Fibroblast of lung (primary cell): ENCODE measurements around the gene LRFN4. TPM values are rescaled to one million over a fixed set of nuclear protein-coding genes. Genes with fewer than 3 reads are reported as not detected.
A peak's percentile ranks its signal among the peaks of the same experiment; 100 is the strongest.

Experiments used
- DNase-seq, 2 donors: peaks; one replicate each; pipeline versions ENCODE4 v3.0.0 to v3.0.0-alpha.2; 2010; ENCODE audit warnings: low read depth in 2 of 2
- H2AFZ ChIP-seq: 2 replicates; pipeline ENCODE4 v1.5.1; 2012; ENCODE audit warnings: low read length, control low read depth, inconsistent platforms
- H3K27ac ChIP-seq: 2 replicates; pipeline ENCODE4 v1.5.1; 2011; ENCODE audit warnings: low read length, control low read depth; ENCODE audit not compliant: insufficient read depth
- H3K27me3 ChIP-seq: 2 replicates; pipeline ENCODE4 v1.5.1; 2011; ENCODE audit warnings: mild to moderate bottlenecking, low read length; ENCODE audit not compliant: control insufficient read depth, insufficient read depth
- H3K36me3 ChIP-seq: 2 replicates; pipeline ENCODE4 v1.5.1; 2011; ENCODE audit warnings: low read length; ENCODE audit not compliant: control insufficient read depth, insufficient read depth
- H3K4me1 ChIP-seq: 2 replicates; pipeline ENCODE4 v1.5.1; 2011; ENCODE audit warnings: low read length; ENCODE audit not compliant: control insufficient read depth, insufficient read depth; ENCODE audit errors: extremely low read depth
- H3K4me2 ChIP-seq: 2 replicates; pipeline ENCODE4 v1.5.1; 2011; ENCODE audit warnings: low read length, control low read depth; ENCODE audit not compliant: insufficient read depth; ENCODE audit errors: extremely low read depth
- H3K4me3 ChIP-seq, 4 experiments: fragments of 200-600 bp in 1 of 4; sonication (generic) in 1 of 4; replicated peaks in 1 of 4; 2 replicates each; pipeline ENCODE4 v1.5.1; 2011 to 2016; ENCODE audit warnings: low read length in 4 of 4, low read depth in 3 of 4, mild to moderate bottlenecking in 3 of 4, control low read depth in 2 of 4, inconsistent platforms in 1 of 4, mixed read lengths in 1 of 4; ENCODE audit not compliant: insufficient read depth in 1 of 4; ENCODE audit errors: control extremely low read depth in 1 of 4
- H3K79me2 ChIP-seq: 2 replicates; pipeline ENCODE4 v1.5.1; 2012; ENCODE audit warnings: mild to moderate bottlenecking, low read length, inconsistent platforms; ENCODE audit not compliant: control insufficient read depth, insufficient read depth
- H3K9ac ChIP-seq: 2 replicates; pipeline ENCODE4 v1.5.1; 2011; ENCODE audit warnings: mild to moderate bottlenecking, low read length, control low read depth; ENCODE audit not compliant: insufficient read depth
- H3K9me3 ChIP-seq: 2 replicates; pipeline ENCODE4 v1.5.1; 2012; ENCODE audit warnings: low read depth, low read length; ENCODE audit not compliant: control insufficient read depth, insufficient read depth
- H4K20me1 ChIP-seq: 2 replicates; pipeline ENCODE4 v1.5.1; 2011; ENCODE audit warnings: low read length; ENCODE audit not compliant: control insufficient read depth, insufficient read depth; ENCODE audit errors: extremely low read depth
- EZH2 ChIP-seq: IDR thresholded peaks from 2 replicates; pipeline ENCODE4 v1.5.1; 2012; ENCODE audit warnings: low read length, control low read depth, mild to moderate bottlenecking; ENCODE audit errors: missing control alignments
- polyA plus RNA-seq, 2 donors: library from polyadenylated mRNA; depleted of rRNA in 1 of 2; stranded (reverse) in 1 of 2; unstranded in 1 of 2; fragments of >200 nt; gene quantifications; 2 replicates each; pipeline ENCODE4 v1.2.1, GENCODE V29; 2011 to 2012; ENCODE audit warnings: missing spikeins in 1 of 2
- total RNA-seq: library from RNA; depleted of rRNA; stranded (reverse); fragments of >200 nt; gene quantifications from 2 replicates; pipeline ENCODE4 v1.2.1, GENCODE V29; 2014
- TF ChIP-seq, protein P1 (sequence below), 2 donors: IDR thresholded peaks in 1 of 2; conservative IDR thresholded peaks in 1 of 2; 1 replicate in 1 of 2; 2 replicates in 1 of 2; pipeline ENCODE4 v1.5.1; 2011 to 2012; ENCODE audit warnings: low read length in 2 of 2, control low read depth in 1 of 2, inconsistent platforms in 1 of 2, low read depth in 1 of 2, mild to moderate bottlenecking in 1 of 2

The LRFN4 gene
- total and polyA plus RNA-seq, 2 donors (not counting 1 experiment from before 2014, with no cell fraction given): 3.8 to 14.5 TPM

- H3K27me3 ChIP-seq: no peaks in the 10 kb centered on the region
- H3K4me3 ChIP-seq: no peak overlapping the region
- no peak overlapping the region for H3K9ac ChIP-seq
- no peak overlapping the region for H3K27ac ChIP-seq
- no peaks in the 10 kb centered on the region for H3K79me2 ChIP-seq
- H3K4me2 ChIP-seq: no peak overlapping the region
- H3K36me3 ChIP-seq: peaks cover 2% of the 10 kb centered on the region
- no peak overlapping the region for H2AFZ ChIP-seq
- no peak for DNase-seq
- no peaks in the 10 kb centered on the region for H4K20me1 ChIP-seq
- H3K9me3 ChIP-seq: no peaks in the 10 kb centered on the region
- no peaks in the 10 kb centered on the region for H3K4me1 ChIP-seq
- TF ChIP-seq EZH2: no peak
- TF ChIP-seq, protein P1, sequence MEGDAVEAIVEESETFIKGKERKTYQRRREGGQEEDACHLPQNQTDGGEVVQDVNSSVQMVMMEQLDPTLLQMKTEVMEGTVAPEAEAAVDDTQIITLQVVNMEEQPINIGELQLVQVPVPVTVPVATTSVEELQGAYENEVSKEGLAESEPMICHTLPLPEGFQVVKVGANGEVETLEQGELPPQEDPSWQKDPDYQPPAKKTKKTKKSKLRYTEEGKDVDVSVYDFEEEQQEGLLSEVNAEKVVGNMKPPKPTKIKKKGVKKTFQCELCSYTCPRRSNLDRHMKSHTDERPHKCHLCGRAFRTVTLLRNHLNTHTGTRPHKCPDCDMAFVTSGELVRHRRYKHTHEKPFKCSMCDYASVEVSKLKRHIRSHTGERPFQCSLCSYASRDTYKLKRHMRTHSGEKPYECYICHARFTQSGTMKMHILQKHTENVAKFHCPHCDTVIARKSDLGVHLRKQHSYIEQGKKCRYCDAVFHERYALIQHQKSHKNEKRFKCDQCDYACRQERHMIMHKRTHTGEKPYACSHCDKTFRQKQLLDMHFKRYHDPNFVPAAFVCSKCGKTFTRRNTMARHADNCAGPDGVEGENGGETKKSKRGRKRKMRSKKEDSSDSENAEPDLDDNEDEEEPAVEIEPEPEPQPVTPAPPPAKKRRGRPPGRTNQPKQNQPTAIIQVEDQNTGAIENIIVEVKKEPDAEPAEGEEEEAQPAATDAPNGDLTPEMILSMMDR (conservative IDR thresholded peaks at IDR 0.05 in 1 of 2, IDR thresholded peaks at IDR 0.05 in 1 of 2; ENCODE audit: low read depth in 1 of 2, low read length in 2 of 2): no peak
These were observed 22.4 kb upstream of the LRFN4 start for GRCh38 chr11:66834539-66834845.

DNA sequence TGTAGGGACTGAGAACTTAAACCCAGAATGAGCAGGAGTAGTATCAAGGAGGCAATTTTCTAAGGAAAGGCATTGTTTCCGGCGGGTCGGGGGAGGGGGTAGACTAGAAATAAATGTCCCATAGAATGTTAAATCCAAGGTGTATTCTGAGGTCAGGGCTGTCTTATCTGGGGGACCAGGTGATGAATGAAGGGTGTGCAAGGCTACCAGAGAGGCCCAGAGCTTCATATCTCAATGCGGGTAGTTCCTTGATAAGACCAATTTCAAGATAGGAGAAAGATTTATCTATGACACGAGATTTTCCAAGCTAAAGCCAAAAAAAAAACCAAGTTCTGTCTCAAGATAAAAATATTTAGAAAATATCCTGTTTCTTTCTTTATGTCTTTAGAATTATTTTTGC, 21.9 kb upstream of the LRFN4 start:
- H3K4me1 ChIP-seq: no peaks in the 10 kb centered on the region
- H3K9me3 ChIP-seq: no peaks in the 10 kb centered on the region
- H4K20me1 ChIP-seq: no peaks in the 10 kb centered on the region
- no peak overlapping the region for H3K9ac ChIP-seq
- no peak overlapping the region for H3K4me3 ChIP-seq
- H3K27ac ChIP-seq: no peak overlapping the region
- H3K79me2 ChIP-seq: no peaks in the 10 kb centered on the region
- H3K27me3 ChIP-seq: no peaks in the 10 kb centered on the region
- peaks cover 2% of the 10 kb centered on the region for H3K36me3 ChIP-seq
- no peak overlapping the region for H3K4me2 ChIP-seq
- TF ChIP-seq EZH2: no peak
- TF ChIP-seq, protein P1 (conservative IDR thresholded peaks at IDR 0.05 in 1 of 2, IDR thresholded peaks at IDR 0.05 in 1 of 2; ENCODE audit: low read depth in 1 of 2, low read length in 2 of 2): no peak
- DNase-seq: no peak
- H2AFZ ChIP-seq: no peak overlapping the region

DNA sequence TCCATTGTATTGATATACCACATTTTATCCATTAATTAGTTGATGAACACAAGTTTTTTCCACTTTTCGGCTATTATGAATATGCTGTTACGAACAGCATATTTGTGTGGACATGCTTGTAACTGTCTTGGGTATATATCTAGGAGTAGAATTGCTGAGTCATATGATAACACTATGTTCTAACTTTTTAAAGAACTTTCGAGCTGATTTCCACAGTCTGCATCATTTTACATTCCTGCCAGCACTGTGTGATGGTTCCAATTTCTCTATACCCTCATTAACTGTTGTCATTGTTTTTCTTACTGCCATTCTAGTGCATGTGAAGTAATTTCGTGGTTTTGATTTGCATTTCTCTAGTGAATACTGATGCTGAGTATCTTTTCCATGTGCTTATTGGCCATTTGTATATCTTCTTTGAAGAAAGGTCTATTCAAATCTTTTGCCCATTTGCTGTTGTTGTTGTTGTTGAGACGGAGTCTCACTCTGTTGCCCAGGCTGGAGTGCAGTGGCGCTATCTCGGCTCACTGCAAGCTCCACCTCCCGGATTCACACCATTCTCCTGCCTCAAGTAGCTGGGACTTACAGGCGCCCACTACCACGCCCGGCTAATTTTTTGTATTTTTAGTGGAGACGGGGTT, 21.0 kb upstream of the LRFN4 start:
- H3K79me2 ChIP-seq: peaks cover 2% of the 10 kb centered on the region
- no peaks in the 10 kb centered on the region for H3K4me1 ChIP-seq
- H2AFZ ChIP-seq: no peak overlapping the region
- TF ChIP-seq EZH2: no peak
- TF ChIP-seq, protein P1 (conservative IDR thresholded peaks at IDR 0.05 in 1 of 2, IDR thresholded peaks at IDR 0.05 in 1 of 2; ENCODE audit: low read depth in 1 of 2, low read length in 2 of 2): no peak
- no peaks in the 10 kb centered on the region for H4K20me1 ChIP-seq
- H3K9ac ChIP-seq: no peak overlapping the region
- peak; percentile 47 to 85 for DNase-seq
- no peaks in the 10 kb centered on the region for H3K27me3 ChIP-seq
- H3K9me3 ChIP-seq: no peaks in the 10 kb centered on the region
- no peak overlapping the region for H3K4me3 ChIP-seq
- no peak overlapping the region for H3K4me2 ChIP-seq
- H3K36me3 ChIP-seq: peaks cover 2% of the 10 kb centered on the region
- peak overlapping the region; percentile 31 for H3K27ac ChIP-seq
